Loucy (cell line): ENCODE results near the gene CNTNAP2.

Experiments
- H2AFZ ChIP-seq: fragments of 200-600 bp; sonication (generic); 2 replicates; pipeline ENCODE4 v1.6.0; 2016; ENCODE audit warnings: antibody characterized with exemption, mild to moderate bottlenecking, low read length, moderate library complexity
- H3F3A ChIP-seq: fragments of 200-600 bp; 2 replicates; pipeline ENCODE4 v1.6.0; 2016; ENCODE audit warnings: antibody characterized with exemption, low read depth, mild to moderate bottlenecking
- H3K27me3 ChIP-seq: fragments of 200-600 bp; sonication (generic); 2 replicates; pipeline ENCODE4 v1.6.1; 2014; ENCODE audit warnings: low read length, mild to moderate bottlenecking; ENCODE audit not compliant: insufficient read depth, poor library complexity, severe bottlenecking
- H3K36me3 ChIP-seq: fragments of 200-600 bp; sonication (generic); 2 replicates; pipeline ENCODE4 v1.6.1; 2016; ENCODE audit warnings: low read length; ENCODE audit not compliant: insufficient read depth
- H3K4me1 ChIP-seq: fragments of 200-600 bp; sonication (generic); 2 replicates; pipeline ENCODE4 v1.5.1; 2014; ENCODE audit warnings: low read length, mild to moderate bottlenecking; ENCODE audit not compliant: insufficient read depth, poor library complexity, severe bottlenecking
- H3K4me2 ChIP-seq: fragments of 200-600 bp; sonication (generic); 2 replicates; pipeline ENCODE4 v1.6.0; 2014; ENCODE audit warnings: antibody characterized with exemption, low read length, low read depth, mild to moderate bottlenecking; ENCODE audit not compliant: poor library complexity, severe bottlenecking
- H3K4me3 ChIP-seq: fragments of 200-600 bp; sonication (generic); 2 replicates; pipeline ENCODE4 v1.5.1; 2014; ENCODE audit warnings: low read length, mild to moderate bottlenecking, mixed read lengths; ENCODE audit not compliant: poor library complexity, severe bottlenecking
- H3K79me2 ChIP-seq: fragments of 200-600 bp; sonication (generic); 2 replicates; pipeline ENCODE4 v1.6.1; 2014; ENCODE audit warnings: low read length; ENCODE audit not compliant: insufficient read depth
- H3K9ac ChIP-seq: fragments of 200-600 bp; sonication (generic); 2 replicates; pipeline ENCODE4 v1.6.0; 2014; ENCODE audit warnings: mild to moderate bottlenecking, low read depth, low read length, moderate library complexity; ENCODE audit not compliant: poor library complexity, severe bottlenecking
- H3K9me2 ChIP-seq: fragments of 200-600 bp; sonication (generic); replicated peaks from 2 replicates; pipeline ENCODE4 v1.6.1; 2016; ENCODE audit warnings: low read depth, low read length, mixed read lengths
- H3K9me3 ChIP-seq: fragments of 200-600 bp; sonication (generic); 2 replicates; pipeline ENCODE4 v1.6.1; 2014; ENCODE audit warnings: mild to moderate bottlenecking, antibody characterized with exemption, low read length, low read depth; ENCODE audit not compliant: insufficient read depth
- H4K20me1 ChIP-seq: fragments of 200-600 bp; sonication (generic); 2 replicates; pipeline ENCODE4 v1.6.0; 2014; ENCODE audit warnings: antibody characterized with exemption, low read length, mild to moderate bottlenecking; ENCODE audit not compliant: insufficient read depth, poor library complexity, severe bottlenecking
- EZH2phosphoT487 ChIP-seq: fragments of 200-600 bp; IDR thresholded peaks from 2 replicates; pipeline ENCODE4 v1.6.1; 2018; ENCODE audit warnings: antibody characterized with exemption, mild to moderate bottlenecking, moderate library complexity, borderline replicate concordance
- TF ChIP-seq, protein P1 (sequence below): fragments of 200-600 bp; sonication (generic); conservative IDR thresholded peaks from 2 replicates; pipeline ENCODE4 v1.5.1; 2014; ENCODE audit warnings: mild to moderate bottlenecking, antibody characterized with exemption, low read length

Gene CNTNAP2

DNA sequence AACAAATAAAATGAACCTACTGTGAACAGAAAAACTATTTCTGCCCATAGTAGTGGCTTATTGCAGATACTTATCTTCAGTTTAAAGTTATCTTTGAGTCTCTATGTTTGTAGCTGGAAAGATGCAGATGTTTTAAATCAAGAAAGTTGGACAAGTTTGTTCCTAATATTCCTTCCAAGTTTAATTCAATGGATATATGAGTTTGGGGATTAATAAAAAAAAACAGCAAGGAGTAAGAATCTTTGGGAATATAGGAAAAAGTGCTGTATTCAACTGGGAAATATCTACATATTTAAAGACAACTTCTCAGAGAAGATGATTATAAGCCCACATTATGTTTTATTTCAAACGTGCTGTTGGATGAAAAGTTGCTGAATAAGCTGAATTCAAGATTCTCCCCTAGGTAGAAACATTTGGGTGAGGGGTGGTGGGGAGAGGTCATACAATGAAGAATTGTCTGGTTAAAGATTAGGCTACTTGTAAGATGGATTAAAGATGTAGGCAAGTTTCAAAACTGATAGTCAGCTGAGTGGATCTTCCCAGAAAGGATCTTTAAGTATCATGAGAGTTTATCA lies 1135.2 kb downstream of the CNTNAP2 start:
- H3K9me2 ChIP-seq, result no peaks in the 10 kb centered on the region
- H2AFZ ChIP-seq, result no peak overlapping the region
- no peaks in the 10 kb centered on the region for H3K79me2 ChIP-seq
- no peak overlapping the region for H3K4me2 ChIP-seq
- H3K27me3 ChIP-seq, result no peaks in the 10 kb centered on the region
- H4K20me1 ChIP-seq, result no peaks in the 10 kb centered on the region
- TF ChIP-seq, protein P1, sequence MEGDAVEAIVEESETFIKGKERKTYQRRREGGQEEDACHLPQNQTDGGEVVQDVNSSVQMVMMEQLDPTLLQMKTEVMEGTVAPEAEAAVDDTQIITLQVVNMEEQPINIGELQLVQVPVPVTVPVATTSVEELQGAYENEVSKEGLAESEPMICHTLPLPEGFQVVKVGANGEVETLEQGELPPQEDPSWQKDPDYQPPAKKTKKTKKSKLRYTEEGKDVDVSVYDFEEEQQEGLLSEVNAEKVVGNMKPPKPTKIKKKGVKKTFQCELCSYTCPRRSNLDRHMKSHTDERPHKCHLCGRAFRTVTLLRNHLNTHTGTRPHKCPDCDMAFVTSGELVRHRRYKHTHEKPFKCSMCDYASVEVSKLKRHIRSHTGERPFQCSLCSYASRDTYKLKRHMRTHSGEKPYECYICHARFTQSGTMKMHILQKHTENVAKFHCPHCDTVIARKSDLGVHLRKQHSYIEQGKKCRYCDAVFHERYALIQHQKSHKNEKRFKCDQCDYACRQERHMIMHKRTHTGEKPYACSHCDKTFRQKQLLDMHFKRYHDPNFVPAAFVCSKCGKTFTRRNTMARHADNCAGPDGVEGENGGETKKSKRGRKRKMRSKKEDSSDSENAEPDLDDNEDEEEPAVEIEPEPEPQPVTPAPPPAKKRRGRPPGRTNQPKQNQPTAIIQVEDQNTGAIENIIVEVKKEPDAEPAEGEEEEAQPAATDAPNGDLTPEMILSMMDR, result no peak
- no peak for TF ChIP-seq EZH2phosphoT487
- no peak overlapping the region for H3K4me3 ChIP-seq
- no peaks in the 10 kb centered on the region for H3K36me3 ChIP-seq
- no peaks in the 10 kb centered on the region for H3K4me1 ChIP-seq
- H3K9me3 ChIP-seq, result no peaks in the 10 kb centered on the region
- no peaks in the 10 kb centered on the region for H3F3A ChIP-seq
- no peak overlapping the region for H3K9ac ChIP-seq

DNA sequence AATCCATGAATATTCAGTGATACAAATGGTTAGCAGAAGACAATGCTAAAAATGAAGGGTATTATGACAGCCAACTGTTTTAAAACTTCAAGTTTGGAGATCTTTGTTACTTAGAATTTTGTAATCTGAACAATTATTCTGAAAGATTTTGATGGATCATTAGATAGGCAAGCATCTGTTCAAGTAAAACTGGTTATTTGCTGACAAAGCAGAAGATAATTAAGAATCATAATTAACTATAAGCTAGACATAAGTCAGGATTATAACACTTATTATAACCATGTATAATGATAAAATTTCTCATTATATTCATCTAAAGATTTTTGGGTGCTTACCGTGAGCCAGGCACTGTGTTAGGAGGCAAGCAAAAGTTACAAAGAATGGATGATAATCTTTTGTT lies 1145.1 kb downstream of the CNTNAP2 start:
- Histone ChIP-seq H3F3A (no peaks in the 10 kb centered on the region), H3K9ac (no peak overlapping the region), H3K27me3 (no peaks in the 10 kb centered on the region)

DNA sequence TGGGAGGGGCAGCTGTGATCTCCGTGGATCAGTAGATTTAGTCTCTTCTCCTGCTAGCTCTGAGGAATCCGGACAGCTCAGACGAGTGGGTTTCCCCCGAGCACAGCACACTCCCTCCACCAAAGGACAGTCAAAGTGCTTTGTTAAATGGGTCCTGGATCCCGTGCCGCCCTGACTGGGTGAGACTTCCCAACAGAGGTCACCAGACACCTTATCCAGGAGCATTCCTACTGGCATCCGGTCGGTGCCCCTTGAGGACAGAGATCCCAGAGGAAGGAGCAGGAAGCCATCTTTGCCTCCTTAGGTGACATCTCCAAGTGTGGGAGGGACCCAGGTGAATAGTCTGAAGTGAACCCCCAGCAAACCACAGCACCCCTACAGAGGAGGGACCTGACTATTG lies 1148.9 kb downstream of the CNTNAP2 start:
- no peak overlapping the region for H3K4me3 ChIP-seq
- TF ChIP-seq, protein P1, result no peak
- TF ChIP-seq EZH2phosphoT487, result no peak
- no peak overlapping the region for H3K9ac ChIP-seq
- H4K20me1 ChIP-seq, result no peaks in the 10 kb centered on the region
- H3K4me1 ChIP-seq, result no peaks in the 10 kb centered on the region
- H2AFZ ChIP-seq, result no peak overlapping the region
- H3K9me3 ChIP-seq, result no peaks in the 10 kb centered on the region
- no peaks in the 10 kb centered on the region for H3K27me3 ChIP-seq
- H3K9me2 ChIP-seq, result no peaks in the 10 kb centered on the region
- no peaks in the 10 kb centered on the region for H3K36me3 ChIP-seq
- no peaks in the 10 kb centered on the region for H3K79me2 ChIP-seq
- no peak overlapping the region for H3K4me2 ChIP-seq
- no peaks in the 10 kb centered on the region for H3F3A ChIP-seq

More for the DNA sequence above, 1145.1 kb downstream of the CNTNAP2 start:
- no peak overlapping the region for H2AFZ ChIP-seq
- no peaks in the 10 kb centered on the region for H3K9me3 ChIP-seq
- no peaks in the 10 kb centered on the region for H4K20me1 ChIP-seq
- no peaks in the 10 kb centered on the region for H3K4me1 ChIP-seq
- no peak overlapping the region for H3K4me2 ChIP-seq
- H3K9me2 ChIP-seq, result no peaks in the 10 kb centered on the region
- H3K79me2 ChIP-seq, result no peaks in the 10 kb centered on the region
- TF ChIP-seq, protein P1, result no peak
- no peak for TF ChIP-seq EZH2phosphoT487
- H3K36me3 ChIP-seq, result no peaks in the 10 kb centered on the region
- H3K4me3 ChIP-seq, result no peak overlapping the region
